Measurements from ENCODE around the gene C16orf46.
"Not testable (repeated sequence)": the region's sequence is repeated elsewhere in the genome, so short reads cannot be mapped to it uniquely, and the experiment has no call there.

The C16orf46 gene, protein sequence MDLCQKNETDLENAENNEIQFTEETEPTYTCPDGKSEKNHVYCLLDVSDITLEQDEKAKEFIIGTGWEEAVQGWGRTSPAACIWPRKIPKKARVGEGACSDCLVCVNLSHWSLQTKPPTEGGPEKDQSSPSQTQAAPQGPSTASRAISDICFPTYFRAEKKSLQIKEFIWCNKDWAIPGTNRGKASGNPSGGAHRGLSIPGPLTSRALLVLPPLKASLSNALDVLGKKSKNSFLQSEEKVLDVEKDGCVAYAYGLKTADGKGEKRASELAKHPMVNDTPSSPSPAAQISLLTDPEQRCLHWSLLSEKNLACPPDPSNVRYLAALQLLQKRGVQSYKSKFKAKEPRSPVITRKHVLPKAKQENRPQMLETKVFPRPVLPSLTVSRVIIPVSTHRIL

DNA sequence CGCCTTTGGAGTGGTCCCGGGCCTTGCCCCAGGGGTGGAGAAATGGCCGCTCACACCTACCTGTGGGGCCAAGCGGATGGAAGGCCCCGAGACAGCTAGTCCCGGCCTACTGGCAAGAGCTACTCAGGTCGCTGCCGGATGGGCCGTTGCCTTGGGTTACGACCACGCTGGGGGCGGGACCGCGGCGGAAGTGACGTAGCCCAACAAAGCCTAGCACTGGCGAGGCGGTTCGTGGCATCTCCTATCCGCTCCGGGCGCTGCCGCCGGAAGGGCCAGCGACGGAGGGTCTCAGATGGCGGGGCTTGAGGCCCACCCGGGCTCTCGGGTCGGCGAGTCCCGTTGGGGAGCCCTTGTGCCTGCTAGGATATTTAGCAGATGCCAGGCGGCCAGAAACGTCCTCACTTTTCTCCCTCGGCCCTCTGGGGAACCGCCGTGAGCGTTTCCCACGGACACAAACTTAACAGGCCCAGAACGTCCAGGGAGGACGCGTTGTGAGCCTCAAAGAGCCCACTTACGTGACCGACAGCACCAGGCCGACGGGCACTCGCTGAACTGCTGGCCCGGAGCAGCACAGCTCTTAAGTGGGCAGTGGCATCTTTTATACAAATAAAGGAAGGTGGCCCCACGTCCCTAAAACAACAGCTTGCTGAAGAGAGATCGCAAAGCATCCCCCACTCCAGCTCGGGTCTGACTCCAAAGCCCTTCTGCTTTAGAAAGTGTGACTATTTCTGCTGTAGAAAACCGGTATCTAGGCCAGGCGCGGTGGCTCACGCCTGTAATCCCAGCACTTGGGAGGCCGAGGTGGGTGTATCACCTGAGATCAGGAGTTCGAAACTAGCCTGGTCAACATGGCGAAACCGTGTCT lies at the start of gene C16orf46:
Gene C16orf46 (minus strand): TSS at position 163 of the 865 bp plus-strand sequence. CDS start 13,283 bp downstream, outside the sequence.
- H3K4me3 Mint-ChIP-seq = no peak within 1 kb of the TSS
- H3K27ac Mint-ChIP-seq = no peak within 1 kb of the TSS
- H3K9me3 Mint-ChIP-seq (ENCODE audit: low read depth) = no peaks in the 10 kb centered on the region

DNA sequence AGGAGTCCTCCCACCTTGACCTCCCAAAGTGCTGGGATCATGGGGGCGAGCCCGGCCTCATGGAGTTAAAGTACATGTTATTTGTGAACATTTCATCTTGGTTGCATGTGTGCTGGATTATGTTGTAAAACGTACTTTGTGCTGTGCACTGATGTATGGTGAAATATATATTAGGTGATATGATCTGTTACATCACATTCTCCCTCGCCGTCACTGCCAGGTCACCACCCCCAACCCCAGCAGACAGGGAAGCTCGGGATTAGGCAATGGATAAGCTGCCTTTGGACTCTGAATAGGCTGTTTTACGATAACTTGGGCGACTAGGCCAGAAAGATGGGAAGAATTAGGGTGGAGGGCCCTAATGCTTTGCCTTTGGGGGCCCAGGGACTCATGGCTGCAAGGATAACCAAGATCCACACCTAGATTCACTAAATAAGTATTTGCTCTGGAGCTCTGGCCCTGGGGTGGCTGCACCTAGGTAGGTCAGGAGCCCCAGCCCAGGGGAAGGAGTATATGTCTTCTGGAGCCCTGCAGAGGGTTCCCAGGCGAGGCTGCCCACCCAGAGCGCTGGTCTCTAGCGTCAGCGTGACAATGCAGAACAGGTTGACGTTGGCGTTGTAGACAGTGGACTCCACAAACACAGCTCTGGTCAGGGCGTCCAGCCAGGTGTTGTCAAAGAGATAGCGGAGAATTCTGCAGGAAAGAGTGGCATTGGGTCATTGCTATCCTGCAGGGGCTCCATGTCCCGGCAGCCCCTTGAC lies 46.2 kb upstream of the C16orf46 start:
- Mint-ChIP-seq H3K4me3 (no peak overlapping the region), H3K9me3 (ENCODE audit: low read depth) (no peaks in the 10 kb centered on the region), H3K4me1 (ENCODE audit: low read depth) (no peaks in the 10 kb centered on the region), H3K27me3 (no peaks in the 10 kb centered on the region), H3K36me3 (no peaks in the 10 kb centered on the region), H3K27ac (no peak overlapping the region)

More for the DNA sequence above, at the start of gene C16orf46:
- no peaks in the 10 kb centered on the region for H3K27me3 Mint-ChIP-seq
- H3K36me3 Mint-ChIP-seq = no peaks in the 10 kb centered on the region
- peaks cover 3% of the 10 kb centered on the region for H3K4me1 Mint-ChIP-seq (ENCODE audit: low read depth)

DNA sequence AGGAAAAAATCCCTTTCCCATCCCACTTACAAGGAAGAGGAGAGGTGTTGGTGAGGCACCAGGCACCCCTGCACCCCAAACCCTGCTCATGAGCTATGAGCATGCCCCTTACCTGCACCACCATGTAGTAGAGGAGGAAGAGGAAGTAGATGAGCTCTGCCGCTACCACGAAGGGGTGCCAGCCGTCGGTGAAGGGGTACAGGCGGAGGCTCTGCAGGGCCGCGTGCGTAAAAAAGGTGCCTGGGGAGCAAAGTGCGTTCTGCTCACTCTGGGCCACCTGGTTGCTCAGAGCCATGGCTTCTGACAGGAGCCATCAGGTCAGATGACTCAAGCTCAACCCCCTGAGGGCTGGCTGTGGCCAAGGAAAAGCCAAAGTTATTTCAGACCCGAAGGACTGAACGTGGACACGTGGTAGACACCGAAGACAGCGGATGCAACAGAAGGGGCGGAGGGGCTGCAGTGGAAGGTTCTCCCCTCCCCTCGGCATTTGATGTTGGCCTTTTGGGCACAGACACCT lies 44.5 kb upstream of the C16orf46 start:
- Mint-ChIP-seq H3K4me1 (ENCODE audit: low read depth) (no peaks in the 10 kb centered on the region), H3K9me3 (ENCODE audit: low read depth) (no peaks in the 10 kb centered on the region), H3K36me3 (no peaks in the 10 kb centered on the region), H3K4me3 (no peak overlapping the region), H3K27ac (no peak overlapping the region), H3K27me3 (no peaks in the 10 kb centered on the region)

DNA sequence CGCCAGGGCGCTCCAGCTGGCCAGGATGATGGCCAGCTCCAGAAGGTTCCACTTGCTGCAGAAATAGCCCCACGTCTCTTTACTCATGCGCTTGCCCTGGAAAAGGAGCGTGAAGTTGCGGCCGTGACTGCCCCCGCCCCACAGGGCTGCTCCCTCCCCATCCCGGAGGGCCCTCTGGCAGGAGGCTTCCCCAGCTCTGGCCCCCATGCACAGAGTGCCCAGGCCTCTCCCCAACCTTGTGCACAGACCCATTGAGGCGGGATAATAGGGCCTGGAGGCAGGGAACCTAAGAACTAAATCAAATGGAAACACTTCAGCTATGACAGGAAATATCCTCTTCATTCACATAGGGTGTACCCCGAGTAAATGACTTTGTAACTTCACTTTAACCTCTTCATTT lies 40.4 kb upstream of the C16orf46 start:
- Mint-ChIP-seq H3K27me3 (peaks cover 1% of the 10 kb centered on the region), H3K27ac (no peak overlapping the region), H3K36me3 (no peaks in the 10 kb centered on the region), H3K4me3 (no peak overlapping the region), H3K4me1 (ENCODE audit: low read depth) (no peaks in the 10 kb centered on the region), H3K9me3 (ENCODE audit: low read depth) (no peaks in the 10 kb centered on the region)

DNA sequence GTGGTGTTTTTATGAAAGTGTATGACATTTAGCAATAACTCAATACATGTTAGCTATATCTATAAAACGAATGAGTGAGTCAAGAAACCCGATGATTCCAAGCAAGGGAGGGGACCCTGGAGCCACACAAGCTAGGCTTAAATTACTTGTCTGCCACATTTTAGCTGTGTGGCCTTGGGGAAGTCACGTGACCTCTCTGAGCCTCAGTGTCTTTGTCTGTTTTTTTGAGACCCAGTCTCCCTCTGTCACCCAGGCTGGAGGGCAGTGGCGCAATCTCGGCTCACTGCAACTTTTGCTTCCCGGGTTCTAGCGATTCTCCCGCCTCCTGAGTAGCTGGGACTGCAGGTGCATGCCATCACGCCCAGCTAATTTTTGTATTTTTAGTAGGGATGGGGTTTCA lies 39.2 kb upstream of the C16orf46 start:
- H3K4me3 Mint-ChIP-seq = no peak overlapping the region
- no peaks in the 10 kb centered on the region for H3K4me1 Mint-ChIP-seq (ENCODE audit: low read depth)
- no peak overlapping the region for H3K27ac Mint-ChIP-seq

DNA sequence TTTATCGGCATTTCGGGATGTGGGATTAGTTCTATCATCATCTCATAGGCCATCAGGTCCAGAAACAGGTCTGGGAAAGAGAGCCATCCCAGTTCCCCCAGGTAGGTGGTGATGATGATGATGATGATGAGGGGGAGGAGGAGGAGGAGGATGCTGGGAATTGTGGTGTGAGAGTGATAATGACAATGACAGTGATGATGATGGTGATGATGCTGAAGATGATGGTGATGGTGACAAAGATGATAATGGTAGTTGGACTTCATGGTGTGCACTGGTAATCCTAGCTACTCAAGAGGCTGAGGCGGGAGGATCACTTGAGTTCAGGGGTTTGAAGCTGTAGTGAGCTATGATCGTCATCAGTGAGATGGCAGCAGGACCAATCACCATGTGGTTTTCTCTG lies 35.4 kb upstream of the C16orf46 start:
- Mint-ChIP-seq H3K4me3 (no peak overlapping the region), H3K27ac (no peak overlapping the region), H3K36me3 (no peaks in the 10 kb centered on the region), H3K4me1 (ENCODE audit: low read depth) (no peaks in the 10 kb centered on the region), H3K27me3 (peaks cover 3% of the 10 kb centered on the region), H3K9me3 (ENCODE audit: low read depth) (no peaks in the 10 kb centered on the region)

More for the DNA sequence above, 39.2 kb upstream of the C16orf46 start:
- peaks cover 3% of the 10 kb centered on the region for H3K27me3 Mint-ChIP-seq
- no peaks in the 10 kb centered on the region for H3K9me3 Mint-ChIP-seq (ENCODE audit: low read depth)
- no peaks in the 10 kb centered on the region for H3K36me3 Mint-ChIP-seq

DNA sequence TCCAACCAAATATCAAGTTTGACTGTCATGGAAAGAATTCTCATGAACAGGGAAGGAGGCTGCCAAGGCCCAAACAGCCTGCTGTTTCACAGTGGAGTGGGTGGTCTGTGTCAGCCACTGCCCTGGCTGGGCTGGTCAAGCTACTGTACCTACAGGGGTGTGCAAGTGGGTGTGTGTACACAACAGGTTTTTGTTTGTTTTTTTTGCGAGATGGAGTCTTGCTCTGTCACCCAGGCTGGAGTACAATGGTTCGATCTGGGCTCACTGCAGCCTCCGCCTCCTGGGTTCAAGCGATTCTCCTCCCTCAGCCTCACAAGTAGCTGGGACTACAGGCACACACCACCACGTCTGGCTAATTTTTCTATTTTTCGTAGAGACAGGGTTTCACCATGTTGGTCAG lies 32.2 kb upstream of the C16orf46 start:
- H3K4me1 Mint-ChIP-seq (ENCODE audit: low read depth); H3K27ac Mint-ChIP-seq; H3K4me3 Mint-ChIP-seq; H3K9me3 Mint-ChIP-seq (ENCODE audit: low read depth); H3K27me3 Mint-ChIP-seq; H3K36me3 Mint-ChIP-seq: not testable (repeated sequence)

DNA sequence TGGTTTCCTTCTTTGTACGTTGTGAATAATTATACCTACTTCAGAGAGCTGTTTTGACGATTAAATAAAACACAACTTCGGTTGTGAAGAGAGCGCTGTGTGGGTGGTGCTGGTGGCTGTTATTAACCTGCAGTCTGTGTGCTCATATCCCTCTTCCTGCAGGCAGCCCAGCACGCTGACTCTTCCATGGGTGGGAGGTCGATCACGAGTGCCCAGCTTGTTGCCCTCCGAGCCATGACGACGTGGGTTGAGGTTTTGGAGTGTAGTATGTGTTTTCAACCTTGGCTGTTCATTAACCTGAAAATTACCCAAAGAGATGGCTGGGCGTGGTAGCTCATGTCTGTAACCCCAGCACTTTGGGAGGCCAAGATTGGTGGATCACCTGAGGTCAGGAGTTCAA lies 30.5 kb upstream of the C16orf46 start:
- Mint-ChIP-seq H3K27me3 (peaks cover 3% of the 10 kb centered on the region), H3K9me3 (ENCODE audit: low read depth) (no peaks in the 10 kb centered on the region), H3K4me1 (ENCODE audit: low read depth) (no peaks in the 10 kb centered on the region), H3K4me3 (no peak overlapping the region), H3K27ac (no peak overlapping the region), H3K36me3 (no peaks in the 10 kb centered on the region)

DNA sequence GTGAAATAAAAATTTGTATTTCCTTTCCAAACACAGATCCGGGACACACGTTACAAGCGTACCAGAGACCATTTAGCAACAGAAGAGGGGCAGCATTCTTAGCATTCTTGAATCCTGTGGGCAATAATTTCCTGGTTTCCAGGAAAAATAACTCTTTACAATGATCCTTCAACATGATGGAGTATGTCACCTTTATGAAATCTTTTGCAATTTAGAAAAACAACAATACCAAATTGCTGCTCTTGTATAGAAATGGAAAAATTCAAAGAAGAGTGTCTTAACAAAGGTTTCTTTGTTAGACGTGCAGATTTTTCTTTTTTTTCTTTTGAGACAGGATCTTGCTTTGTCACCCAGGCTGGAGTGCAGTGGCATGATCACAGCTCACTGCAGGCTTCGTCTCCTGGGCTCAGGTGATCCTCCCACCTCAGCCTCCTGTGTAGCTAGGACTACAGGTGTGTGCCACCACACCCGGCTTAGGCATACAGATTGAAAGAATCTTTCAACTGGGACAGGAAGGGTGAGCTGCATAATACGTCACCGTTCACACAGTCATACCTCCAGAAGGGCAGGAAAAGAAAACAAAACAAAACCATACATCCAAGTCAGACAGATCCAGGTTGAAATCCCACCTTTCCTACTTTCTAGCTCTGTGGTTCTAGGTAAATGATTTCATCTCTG lies 29.9 kb upstream of the C16orf46 start:
- Mint-ChIP-seq H3K27ac (no peak overlapping the region), H3K36me3 (no peaks in the 10 kb centered on the region), H3K9me3 (ENCODE audit: low read depth) (no peaks in the 10 kb centered on the region), H3K4me1 (ENCODE audit: low read depth) (no peaks in the 10 kb centered on the region), H3K27me3 (no peaks in the 10 kb centered on the region), H3K4me3 (no peak overlapping the region)

DNA sequence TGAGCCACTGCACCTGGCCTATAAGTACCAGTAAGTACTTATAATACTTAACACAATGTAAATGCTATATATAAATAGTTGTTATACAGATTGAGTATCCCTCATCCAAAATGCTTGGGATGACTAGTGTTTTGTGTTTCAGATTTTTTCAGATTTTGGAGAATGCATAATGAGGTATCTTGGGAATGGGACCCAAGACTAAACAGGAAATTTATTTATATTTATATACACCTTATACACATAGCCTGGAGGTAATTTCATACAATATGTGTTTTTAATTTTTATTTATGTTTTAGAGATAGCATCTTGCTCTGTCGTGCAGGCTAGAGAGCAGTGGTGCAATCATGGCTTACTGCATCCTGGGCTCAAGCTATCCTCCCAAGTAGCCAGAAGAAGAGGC lies 28.9 kb upstream of the C16orf46 start:
- no peaks in the 10 kb centered on the region for H3K4me1 Mint-ChIP-seq (ENCODE audit: low read depth)
- H3K36me3 Mint-ChIP-seq = no peaks in the 10 kb centered on the region
- H3K9me3 Mint-ChIP-seq (ENCODE audit: low read depth) = no peaks in the 10 kb centered on the region
- no peak overlapping the region for H3K4me3 Mint-ChIP-seq
- no peaks in the 10 kb centered on the region for H3K27me3 Mint-ChIP-seq
- H3K27ac Mint-ChIP-seq = no peak overlapping the region

DNA sequence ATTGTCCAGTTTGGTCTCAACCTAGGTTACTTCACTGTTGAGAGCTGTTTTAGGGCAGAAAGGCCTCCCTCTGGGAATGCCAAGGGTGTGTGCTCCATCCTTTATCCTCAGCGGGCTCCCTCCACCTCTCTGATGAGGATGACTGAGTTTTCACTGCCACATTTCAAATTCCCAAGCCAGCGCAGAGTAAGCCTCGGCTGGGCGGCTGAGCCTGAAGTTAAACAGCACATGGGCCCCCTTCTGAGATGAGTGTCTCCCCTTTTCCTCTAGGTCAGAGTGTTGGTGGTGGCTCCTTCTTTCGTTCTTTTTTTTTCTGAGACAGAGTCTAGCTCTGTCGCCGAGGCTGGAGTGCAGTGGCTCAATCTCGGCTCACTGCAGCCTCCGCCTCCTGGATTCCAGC lies 24.7 kb upstream of the C16orf46 start:
- Mint-ChIP-seq H3K9me3 (ENCODE audit: low read depth) (no peaks in the 10 kb centered on the region), H3K27ac (no peak overlapping the region), H3K4me1 (ENCODE audit: low read depth) (peaks cover 2% of the 10 kb centered on the region), H3K4me3 (no peak overlapping the region), H3K36me3 (no peaks in the 10 kb centered on the region), H3K27me3 (no peaks in the 10 kb centered on the region)

DNA sequence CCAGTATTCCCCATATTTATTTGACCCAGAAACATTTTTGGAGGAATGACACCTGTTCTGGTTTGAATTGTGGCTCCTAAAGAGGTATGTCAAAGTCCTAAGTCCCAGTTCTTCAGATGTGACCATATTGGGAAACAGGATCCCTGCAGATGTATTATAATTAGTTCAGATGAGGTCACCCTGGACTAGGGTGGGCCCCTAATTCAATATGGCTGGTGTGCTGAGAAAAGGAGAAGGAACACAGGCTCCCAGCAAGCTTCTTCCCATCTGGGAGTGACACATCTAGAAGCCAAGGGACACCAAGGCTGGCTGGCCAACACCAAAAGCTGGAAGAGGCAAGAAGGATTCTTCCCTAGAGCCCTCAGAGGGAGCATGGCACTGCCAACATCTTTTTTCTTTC lies 22.9 kb upstream of the C16orf46 start:
- H3K4me1 Mint-ChIP-seq (ENCODE audit: low read depth) = peaks cover 9% of the 10 kb centered on the region
- H3K27me3 Mint-ChIP-seq = no peaks in the 10 kb centered on the region
- H3K27ac Mint-ChIP-seq = no peak overlapping the region
- no peak overlapping the region for H3K4me3 Mint-ChIP-seq
- H3K9me3 Mint-ChIP-seq (ENCODE audit: low read depth) = no peaks in the 10 kb centered on the region
- H3K36me3 Mint-ChIP-seq = no peaks in the 10 kb centered on the region

DNA sequence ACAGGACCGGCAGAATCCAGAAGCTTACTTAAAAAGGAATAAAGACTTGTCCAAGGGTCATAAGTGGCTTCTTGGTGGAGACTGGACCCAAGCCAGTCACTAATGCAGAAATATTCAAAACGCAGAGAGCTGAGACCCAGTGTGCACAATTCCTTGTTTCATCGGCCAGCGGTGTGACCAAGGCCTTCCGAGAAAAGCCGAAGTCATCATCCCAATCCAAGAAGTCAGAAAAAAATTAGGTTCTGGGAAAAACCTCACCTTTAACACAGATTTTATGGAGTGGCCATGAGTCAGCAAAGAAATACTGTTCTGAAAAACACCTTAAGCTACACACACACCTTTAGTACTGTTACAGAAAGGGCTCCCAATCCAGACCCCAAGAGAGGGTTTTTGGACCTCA lies 20.2 kb upstream of the C16orf46 start:
- peaks cover 9% of the 10 kb centered on the region for H3K4me1 Mint-ChIP-seq (ENCODE audit: low read depth)
- no peaks in the 10 kb centered on the region for H3K9me3 Mint-ChIP-seq (ENCODE audit: low read depth)
- H3K36me3 Mint-ChIP-seq = no peaks in the 10 kb centered on the region
- H3K27me3 Mint-ChIP-seq = no peaks in the 10 kb centered on the region
- H3K27ac Mint-ChIP-seq = no peak overlapping the region
- no peak overlapping the region for H3K4me3 Mint-ChIP-seq

DNA sequence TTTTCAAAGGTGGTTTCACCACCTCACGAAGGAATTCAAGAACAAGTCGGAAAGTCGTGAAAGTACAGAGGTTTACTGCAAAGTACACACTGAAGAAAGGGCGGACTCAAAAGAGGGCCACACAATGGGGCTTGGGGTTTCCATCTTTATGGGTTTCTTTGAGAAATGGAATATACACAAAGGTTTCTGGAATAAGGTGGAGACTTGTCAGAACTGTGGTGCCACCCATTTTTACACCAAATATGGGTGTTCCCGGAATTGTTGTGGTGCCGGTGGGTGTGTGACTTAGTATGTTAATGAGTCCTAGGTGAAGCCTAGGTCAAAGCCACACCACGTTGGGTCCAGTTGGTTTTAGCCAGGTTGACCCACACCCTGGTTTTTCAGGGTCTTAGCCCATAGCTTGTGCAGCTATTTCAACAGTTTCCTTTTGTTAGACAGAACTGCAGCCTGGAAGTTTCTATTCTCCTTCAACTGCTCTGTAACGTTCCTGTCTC lies 19.7 kb upstream of the C16orf46 start:
- H3K27ac Mint-ChIP-seq = peak overlapping the region; percentile 65
- H3K27me3 Mint-ChIP-seq = no peaks in the 10 kb centered on the region
- peaks cover 9% of the 10 kb centered on the region for H3K4me1 Mint-ChIP-seq (ENCODE audit: low read depth)
- no peaks in the 10 kb centered on the region for H3K36me3 Mint-ChIP-seq
- H3K4me3 Mint-ChIP-seq = peak overlapping the region; percentile 61
- no peaks in the 10 kb centered on the region for H3K9me3 Mint-ChIP-seq (ENCODE audit: low read depth)
